Activated T-cell treated with anti-CD3 and anti-CD28 coated beads, Interleukin-2, amount 50 U/mL, for 1 hour (primary cell): Measurements from ENCODE around the gene DPP10.

ENCODE experiments used
- DNase-seq: peaks from one replicate; pipeline ENCODE4 v3.0.0-alpha.2; 2020

DPP10 gene

DNA sequence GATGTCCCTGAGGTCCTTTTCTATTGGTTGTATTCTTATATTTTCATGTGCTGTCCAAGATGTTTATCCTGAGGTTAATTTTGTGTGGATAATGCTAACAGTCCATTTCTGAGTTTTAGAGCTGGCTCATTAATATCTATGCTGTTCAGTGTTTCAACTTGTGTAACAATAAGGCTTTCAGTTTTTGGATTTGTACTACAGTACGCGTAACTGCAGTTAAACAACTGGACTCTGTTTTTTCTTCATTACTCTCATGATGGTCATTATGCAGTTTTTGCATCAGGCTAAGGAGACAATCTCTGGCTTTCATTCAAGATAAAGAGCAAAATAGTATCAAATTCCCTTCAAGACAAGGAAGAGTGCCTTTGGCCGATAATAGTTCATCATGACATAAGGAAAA lies 1364.8 kb downstream of the DPP10 start:
- DNase-seq: no peak

- DNase-seq: no peak
Measured at GRCh38 chr2:115825912-115826311, 1383.5 kb downstream of the DPP10 start.

DNA sequence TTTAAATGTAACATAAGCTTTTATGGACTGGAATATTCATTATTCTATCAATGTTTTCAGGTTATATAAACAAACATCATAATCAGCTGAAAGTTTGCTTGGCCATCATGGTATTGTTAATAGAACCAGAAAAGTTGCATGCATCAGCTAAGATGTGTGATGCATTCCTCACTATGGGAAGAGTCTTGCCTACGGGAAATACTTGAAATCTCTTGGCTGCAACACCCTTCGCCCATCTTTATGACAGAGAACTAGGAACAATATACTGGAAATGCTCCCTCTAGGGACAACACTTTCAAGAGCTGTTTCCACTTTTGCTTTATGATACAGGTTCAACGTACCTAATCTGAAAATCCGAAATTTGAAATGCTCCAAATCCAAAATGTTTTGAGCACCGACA lies 1390.8 kb downstream of the DPP10 start:
- DNase-seq: no peak

DNA sequence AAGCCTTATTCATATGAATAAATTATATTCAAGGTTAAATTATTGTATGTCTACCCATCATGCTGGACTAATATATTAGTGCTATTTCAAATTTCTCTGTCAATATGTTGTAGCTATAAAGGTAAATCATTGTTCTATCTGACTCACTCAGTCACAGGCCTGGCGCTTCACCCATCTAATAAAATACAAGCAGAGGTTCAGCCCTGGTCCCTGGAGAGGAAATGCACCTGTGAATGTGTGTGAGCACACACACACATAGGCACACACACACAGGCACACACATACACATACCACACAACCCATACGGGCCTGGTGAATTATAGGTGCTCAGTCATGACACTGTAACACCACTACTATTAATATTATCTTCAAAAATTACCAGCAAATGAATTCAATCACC lies 1396.1 kb downstream of the DPP10 start:
- no peak for DNase-seq

DNA sequence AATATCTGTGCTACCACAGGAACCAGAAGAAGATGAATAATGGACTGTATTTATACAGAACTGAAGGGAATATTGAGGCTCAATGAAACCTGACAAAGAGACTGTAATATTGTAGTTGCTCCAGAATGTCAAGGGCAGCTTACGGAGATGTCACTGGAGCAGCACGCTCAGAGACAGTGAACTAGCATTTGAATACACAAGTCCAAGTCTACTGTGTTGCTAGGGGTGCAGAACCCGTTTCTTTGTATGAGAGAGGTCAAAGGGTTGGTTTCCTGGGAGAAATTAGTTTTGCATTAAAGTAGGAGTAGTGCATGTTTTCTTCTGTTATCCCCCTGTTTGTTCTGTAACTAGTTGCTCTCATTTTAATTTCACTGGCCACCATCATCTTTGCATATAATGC lies 1399.9 kb downstream of the DPP10 start:
- no peak for DNase-seq

DNA sequence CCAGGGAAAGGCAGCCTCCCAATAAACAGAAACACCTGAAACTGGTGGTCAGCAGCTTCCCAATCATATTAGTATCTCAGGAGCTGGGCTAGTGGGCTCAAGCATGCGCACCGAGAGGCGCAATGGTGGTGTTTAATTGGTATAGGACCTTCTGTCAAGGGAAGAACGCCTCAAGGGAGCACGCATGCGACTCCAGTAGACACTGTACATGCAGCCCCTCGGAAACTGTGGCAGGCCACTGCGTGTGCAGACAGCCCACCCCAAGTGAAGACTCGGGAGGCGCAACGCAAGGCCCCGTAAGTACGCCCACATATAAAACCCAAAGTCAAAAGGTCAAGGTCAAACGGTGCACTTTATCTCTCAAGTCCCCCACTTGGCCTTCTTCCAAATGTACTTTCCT lies 1405.8 kb downstream of the DPP10 start:
- no peak for DNase-seq

GRCh38 chr2:115867024-115867423 lies 1424.6 kb downstream of the DPP10 start:
- DNase-seq: no peak

DNA sequence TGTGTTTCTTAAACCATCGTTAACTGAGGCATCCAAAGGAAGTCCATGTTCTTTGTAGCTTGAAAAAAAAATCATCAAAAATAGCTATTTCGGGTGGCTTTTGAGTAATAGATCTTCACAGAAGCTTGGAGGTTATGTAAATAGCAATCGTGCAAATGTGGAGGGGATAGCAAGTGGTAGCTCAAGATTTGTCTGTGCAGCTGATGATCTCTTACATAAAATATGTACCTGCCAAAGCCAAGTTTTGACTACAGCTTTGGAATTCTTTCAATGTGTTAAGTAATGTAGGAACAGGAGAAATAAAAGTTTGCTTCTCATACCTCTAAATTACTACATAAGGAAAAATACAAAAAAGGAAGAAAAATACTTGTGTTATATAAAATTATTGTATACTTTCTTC lies 1432.0 kb downstream of the DPP10 start:
- DNase-seq: no peak

- DNase-seq: no peak
Measured at GRCh38 chr2:115880558-115880957, 1438.1 kb downstream of the DPP10 start.

- no peak for DNase-seq
Measured at GRCh38 chr2:115887209-115887776, 1444.9 kb downstream of the DPP10 start.
